A549 (cell line): ENCODE data around the gene ANKRD6. TPM values are rescaled to one million over a fixed set of nuclear protein-coding genes. Genes with fewer than 3 reads are reported as not detected.

ENCODE experiments used
- ATAC-seq, 2 experiments: fragments of 200-7000 bp in 1 of 2; fragments of >200 bp in 1 of 2; cut with Nextera tagmentation in 1 of 2; cut with Tn5 transposase in 1 of 2; 3 replicates each; pipeline versions ENCODE4 v1.8.0 to v1.9.1; 2018 to 2020; ENCODE audit warnings: mild to moderate bottlenecking in 1 of 2, moderate library complexity in 1 of 2
- CTCF ChIA-PET: fragments of 300-600 bp; sonication (Branson Sonifier 250); formaldehyde crosslinking; extraction: SDS; loops from one replicate; lab custom pipeline; 2021; ENCODE audit warnings: antibody characterized with exemption, inconsistent platforms; lab: Yijun Ruan, JAX
- POLR2A ChIA-PET: fragments of 350-600 bp; formaldehyde crosslinking; extraction: SDS; loops from one replicate; lab custom pipeline; 2021; ENCODE audit warnings: antibody characterized with exemption, inconsistent platforms; lab: Yijun Ruan, JAX
- DNase-seq, 2 experiments: peaks; one replicate each; pipeline versions ENCODE4 v3.0.0 to v3.0.0-alpha.2; 2011 to 2016; ENCODE audit warnings: low read depth in 1 of 2, low spot score in 1 of 2
- FAIRE-seq: peaks from 2 replicates; lab custom pipeline; 2011; peaks lifted over from hg19 to GRCh38; lab: Jason Lieb, UNC
- H3K27ac ChIP-seq, 2 experiments: fragments of >200 bp; sonication (Bioruptor Twin); formaldehyde crosslinking; 3 replicates each; pipeline ENCODE4 v1.5.1; 2016 to 2017
- H3K4me1 ChIP-seq: fragments of >200 bp; sonication (Bioruptor Twin); formaldehyde crosslinking; 3 replicates; pipeline ENCODE4 v1.6.1; 2016
- H3K4me2 ChIP-seq: fragments of >200 bp; sonication (Bioruptor Twin); formaldehyde crosslinking; 3 replicates; pipeline ENCODE4 v1.6.1; 2016
- H3K4me3 ChIP-seq: fragments of >200 bp; sonication (Bioruptor Twin); formaldehyde crosslinking; 3 replicates; pipeline ENCODE4 v1.5.1; 2016
- H3K9me3 ChIP-seq: fragments of >200 bp; sonication (Bioruptor Twin); formaldehyde crosslinking; 3 replicates; pipeline ENCODE4 v1.6.1; 2016
- CEBPB ChIP-seq, 2 experiments: fragments of >200 bp in 1 of 2; sonication (Bioruptor Twin) in 1 of 2; formaldehyde crosslinking in 1 of 2; IDR thresholded peaks; 2 replicates each; pipeline ENCODE4 v1.6.1; 2012 to 2016
- CHD2 ChIP-seq: fragments of 150-350 bp; IDR thresholded peaks from 2 replicates; pipeline ENCODE4 v1.6.1; 2014; ENCODE audit warnings: low read length; ENCODE audit not compliant: partially characterized antibody
- EHF ChIP-seq: fragments of 250-450 bp; sonication (Bioruptor Pico); IDR thresholded peaks from 2 replicates; pipeline ENCODE4 v1.5.0; 2020; ENCODE audit warnings: mild to moderate bottlenecking
- FOXS1 ChIP-seq: fragments of 250-450 bp; sonication (Bioruptor Pico); IDR thresholded peaks from 2 replicates; pipeline ENCODE4 v1.5.0; 2020; ENCODE audit warnings: mild to moderate bottlenecking, moderate library complexity
- JUN ChIP-seq, 2 experiments: fragments of >200 bp; sonication (Bioruptor Twin); formaldehyde crosslinking; IDR thresholded peaks; 2 replicates in 1 of 2; 3 replicates in 1 of 2; pipeline ENCODE4 v1.6.1; 2016 to 2017
- JUNB ChIP-seq: fragments of >200 bp; sonication (Bioruptor Twin); formaldehyde crosslinking; IDR thresholded peaks from 2 replicates; pipeline ENCODE4 v1.6.1; 2016
- MAFK ChIP-seq: fragments of 450-650 bp; IDR thresholded peaks from 2 replicates; pipeline ENCODE4 v1.6.1; 2014; ENCODE audit not compliant: partially characterized antibody
- POLR2A ChIP-seq: IDR thresholded peaks from 2 replicates; pipeline ENCODE4 v1.6.1; 2012; ENCODE audit warnings: mild to moderate bottlenecking, low read length
- POLR2AphosphoS2 ChIP-seq: conservative IDR thresholded peaks from 2 replicates; pipeline ENCODE4 v1.6.1; 2012; ENCODE audit warnings: low read length, improper control_type of control experiment, inconsistent platforms
- RAD21 ChIP-seq, 2 experiments: fragments of >200 bp in 1 of 2; sonication (Bioruptor Twin) in 1 of 2; formaldehyde crosslinking in 1 of 2; IDR thresholded peaks in 1 of 2; conservative IDR thresholded peaks in 1 of 2; 2 replicates in 1 of 2; 3 replicates in 1 of 2; pipeline ENCODE4 v1.6.1; 2012 to 2018; ENCODE audit warnings: inconsistent platforms in 1 of 2
- RFX5 ChIP-seq: fragments of 450-650 bp; IDR thresholded peaks from 2 replicates; pipeline ENCODE4 v1.7.1; 2014; ENCODE audit warnings: antibody characterized with exemption, mild to moderate bottlenecking, moderate library complexity
- SMC3 ChIP-seq: fragments of >200 bp; sonication (Bioruptor Twin); formaldehyde crosslinking; IDR thresholded peaks from 3 replicates; pipeline ENCODE4 v1.6.1; 2018; ENCODE audit warnings: inconsistent platforms
- ZC3H11A ChIP-seq: fragments of 450-650 bp; IDR thresholded peaks from 2 replicates; pipeline ENCODE4 v1.6.1; 2014; ENCODE audit warnings: antibody characterized with exemption, mild to moderate bottlenecking
- ZFP36 ChIP-seq: fragments of 450-650 bp; IDR thresholded peaks from 2 replicates; pipeline ENCODE4 v1.6.1; 2014; ENCODE audit warnings: borderline replicate concordance; ENCODE audit not compliant: partially characterized antibody
- ZNF302 ChIP-seq: fragments of 250-450 bp; sonication (Bioruptor Pico); IDR thresholded peaks from 2 replicates; pipeline ENCODE4 v1.9.0; 2021; ENCODE audit warnings: inconsistent platforms, mild to moderate bottlenecking, moderate library complexity
- ZSCAN20 ChIP-seq: fragments of 250-450 bp; sonication (Bioruptor Pico); IDR thresholded peaks from 2 replicates; pipeline ENCODE4 v1.8.0; 2022; ENCODE audit warnings: mild to moderate bottlenecking, moderate library complexity
- WGBS: methylation state at CpG from one replicate; pipeline ENCODE4 v1.1.6; 2017; ENCODE audit errors: missing lambda C conversion rate; 5-methylcytosine and 5-hydroxymethylcytosine counted together
- polyA minus RNA-seq: library from RNA; depleted of rRNA, polyadenylated mRNA; stranded (reverse); fragments of >200 nt; gene quantifications from 2 replicates; pipeline ENCODE4 v1.2.3, GENCODE V29; 2011; rRNA and poly(A)+ RNA removed
- polyA plus RNA-seq, 4 experiments: library from polyadenylated mRNA; depleted of rRNA in 3 of 4; stranded (reverse); fragments of >200 nt; fragmentation: RNase III in 1 of 4; extraction: RNeasy Plus Mini Kit Qiagen cat#74134 plus additional on column Dnase treatment in 1 of 4; gene quantifications; 2 replicates in 3 of 4; 3 replicates in 1 of 4; pipeline ENCODE4 v1.2.3, GENCODE V29; 2011 to 2017
- TF ChIP-seq, protein P1 (sequence below): fragments of >200 bp; sonication (Bioruptor Twin); formaldehyde crosslinking; IDR thresholded peaks from 2 replicates; pipeline ENCODE4 v1.6.1; 2016
- TF ChIP-seq, protein P2 (sequence below): fragments of >200 bp; sonication (Bioruptor Twin); formaldehyde crosslinking; IDR thresholded peaks from 3 replicates; pipeline ENCODE4 v1.5.1; 2016
- TF ChIP-seq, protein P3 (sequence below): fragments of 200-600 bp; sonication (generic); IDR thresholded peaks from 2 replicates; pipeline ENCODE4 v1.6.1; 2016; ENCODE audit warnings: antibody characterized with exemption, mild to moderate bottlenecking, moderate library complexity
- TF ChIP-seq, protein P4 (sequence below): IDR thresholded peaks from 2 replicates; pipeline ENCODE4 v1.6.1; 2012; ENCODE audit warnings: low read depth, borderline replicate concordance
- TF ChIP-seq, protein P5 (sequence below): fragments of 250-450 bp; sonication (Bioruptor Pico); IDR thresholded peaks from 2 replicates; pipeline ENCODE4 v1.5.0; 2021; ENCODE audit warnings: mild to moderate bottlenecking, moderate library complexity, borderline replicate concordance
- TF ChIP-seq, protein P6 (sequence below): IDR thresholded peaks from 2 replicates; pipeline ENCODE4 v1.6.1; 2012
- TF ChIP-seq, protein P7 (sequence below): fragments of 250-450 bp; sonication (Bioruptor Pico); IDR thresholded peaks from 2 replicates; pipeline ENCODE4 v1.5.0; 2020; ENCODE audit warnings: low read depth, mild to moderate bottlenecking, moderate library complexity

ANKRD6 gene
- 2.9 and 3.6 TPM in 2 replicates for polyA plus RNA-seq (2011; rRNA removed)
- polyA plus RNA-seq (2012; cell fraction: cytosol; rRNA removed), result 1.4 and 2.1 TPM in 2 replicates
- polyA plus RNA-seq (2012; cell fraction: nucleus; rRNA removed), result 3.1 and 3.6 TPM in 2 replicates
- polyA plus RNA-seq (2017; fragmentation: RNase III; extraction: RNeasy Plus Mini Kit Qiagen cat#74134 plus additional on column Dnase treatment), result 2.1 to 2.5 TPM (median 2.2 TPM) in 3 replicates
- 4.1 and 6.4 TPM in 2 replicates for polyA minus RNA-seq

DNA sequence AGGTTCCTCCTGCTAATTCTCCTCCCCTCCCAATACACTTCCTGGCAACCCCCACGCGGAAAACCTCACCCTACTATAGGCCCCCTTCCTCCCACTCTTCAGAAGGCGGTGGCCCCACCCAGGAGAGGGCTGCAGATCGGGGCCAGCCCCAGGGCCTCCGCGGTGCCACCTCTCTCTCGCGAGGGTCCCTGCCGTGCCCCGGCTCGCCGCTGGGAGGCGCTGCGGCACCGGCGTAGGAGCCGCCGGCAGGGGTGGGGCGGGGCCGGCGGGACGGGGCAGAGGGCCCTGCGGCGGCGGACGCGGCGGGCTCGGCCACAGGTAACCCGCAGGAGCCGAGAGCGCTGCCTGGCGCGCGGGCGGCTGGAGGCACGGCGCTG is at the start of gene ANKRD6:
ANKRD6 (plus strand) TSS at position 278 of the 377 bp plus-strand sequence. CDS start 133,825 bp downstream, outside the sequence.
- ATAC-seq (peak; percentile 96 to 97), FAIRE-seq (no peak), DNase-seq (peak; percentile 39 to 46)
- H3K4me3 ChIP-seq, result peak within 1 kb of the TSS; percentile 84
- peak within 1 kb of the TSS; percentile 94 for H3K4me2 ChIP-seq
- peak within 1 kb of the TSS; percentile 75 to 88 for H3K27ac ChIP-seq
- ChIA-PET POLR2A (no interaction called here), CTCF (interaction anchor here (0.6 to 2.4 kb wide), 19 partner anchors 9 to 360 kb away, joined by 3 to 19 read pairs (median 4); no protein-coding TSS in a partner anchor)
- no peaks in the 10 kb centered on the region for H3K4me1 ChIP-seq
- 6% methylated on average over 2 of the region's 38 CpGs for WGBS
- TF ChIP-seq JUNB (no peak), POLR2AphosphoS2 (no peak), MAFK (no peak), POLR2A (no peak), EHF (no peak), CHD2 (peak; percentile 63), FOXS1 (CRISPR knock-in tag) (no peak), SMC3 (peak; percentile 78), ZNF302 (CRISPR knock-in tag) (no peak), JUN (IDR thresholded peaks at IDR 0.05) (no peak), RAD21 (conservative IDR thresholded peaks at IDR 0.05 in 1 of 2, IDR thresholded peaks at IDR 0.05 in 1 of 2) (peak; percentile 67 to 90), ZFP36 (no peak), RFX5 (no peak), ZSCAN20 (CRISPR knock-in tag) (no peak), CEBPB (IDR thresholded peaks at IDR 0.05) (no peak), ZC3H11A (no peak)
- TF ChIP-seq, protein P1, sequence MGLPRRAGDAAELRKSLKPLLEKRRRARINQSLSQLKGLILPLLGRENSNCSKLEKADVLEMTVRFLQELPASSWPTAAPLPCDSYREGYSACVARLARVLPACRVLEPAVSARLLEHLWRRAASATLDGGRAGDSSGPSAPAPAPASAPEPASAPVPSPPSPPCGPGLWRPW, result no peak
- TF ChIP-seq, protein P2, sequence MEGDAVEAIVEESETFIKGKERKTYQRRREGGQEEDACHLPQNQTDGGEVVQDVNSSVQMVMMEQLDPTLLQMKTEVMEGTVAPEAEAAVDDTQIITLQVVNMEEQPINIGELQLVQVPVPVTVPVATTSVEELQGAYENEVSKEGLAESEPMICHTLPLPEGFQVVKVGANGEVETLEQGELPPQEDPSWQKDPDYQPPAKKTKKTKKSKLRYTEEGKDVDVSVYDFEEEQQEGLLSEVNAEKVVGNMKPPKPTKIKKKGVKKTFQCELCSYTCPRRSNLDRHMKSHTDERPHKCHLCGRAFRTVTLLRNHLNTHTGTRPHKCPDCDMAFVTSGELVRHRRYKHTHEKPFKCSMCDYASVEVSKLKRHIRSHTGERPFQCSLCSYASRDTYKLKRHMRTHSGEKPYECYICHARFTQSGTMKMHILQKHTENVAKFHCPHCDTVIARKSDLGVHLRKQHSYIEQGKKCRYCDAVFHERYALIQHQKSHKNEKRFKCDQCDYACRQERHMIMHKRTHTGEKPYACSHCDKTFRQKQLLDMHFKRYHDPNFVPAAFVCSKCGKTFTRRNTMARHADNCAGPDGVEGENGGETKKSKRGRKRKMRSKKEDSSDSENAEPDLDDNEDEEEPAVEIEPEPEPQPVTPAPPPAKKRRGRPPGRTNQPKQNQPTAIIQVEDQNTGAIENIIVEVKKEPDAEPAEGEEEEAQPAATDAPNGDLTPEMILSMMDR, result peak; percentile 87
- TF ChIP-seq, protein P3, sequence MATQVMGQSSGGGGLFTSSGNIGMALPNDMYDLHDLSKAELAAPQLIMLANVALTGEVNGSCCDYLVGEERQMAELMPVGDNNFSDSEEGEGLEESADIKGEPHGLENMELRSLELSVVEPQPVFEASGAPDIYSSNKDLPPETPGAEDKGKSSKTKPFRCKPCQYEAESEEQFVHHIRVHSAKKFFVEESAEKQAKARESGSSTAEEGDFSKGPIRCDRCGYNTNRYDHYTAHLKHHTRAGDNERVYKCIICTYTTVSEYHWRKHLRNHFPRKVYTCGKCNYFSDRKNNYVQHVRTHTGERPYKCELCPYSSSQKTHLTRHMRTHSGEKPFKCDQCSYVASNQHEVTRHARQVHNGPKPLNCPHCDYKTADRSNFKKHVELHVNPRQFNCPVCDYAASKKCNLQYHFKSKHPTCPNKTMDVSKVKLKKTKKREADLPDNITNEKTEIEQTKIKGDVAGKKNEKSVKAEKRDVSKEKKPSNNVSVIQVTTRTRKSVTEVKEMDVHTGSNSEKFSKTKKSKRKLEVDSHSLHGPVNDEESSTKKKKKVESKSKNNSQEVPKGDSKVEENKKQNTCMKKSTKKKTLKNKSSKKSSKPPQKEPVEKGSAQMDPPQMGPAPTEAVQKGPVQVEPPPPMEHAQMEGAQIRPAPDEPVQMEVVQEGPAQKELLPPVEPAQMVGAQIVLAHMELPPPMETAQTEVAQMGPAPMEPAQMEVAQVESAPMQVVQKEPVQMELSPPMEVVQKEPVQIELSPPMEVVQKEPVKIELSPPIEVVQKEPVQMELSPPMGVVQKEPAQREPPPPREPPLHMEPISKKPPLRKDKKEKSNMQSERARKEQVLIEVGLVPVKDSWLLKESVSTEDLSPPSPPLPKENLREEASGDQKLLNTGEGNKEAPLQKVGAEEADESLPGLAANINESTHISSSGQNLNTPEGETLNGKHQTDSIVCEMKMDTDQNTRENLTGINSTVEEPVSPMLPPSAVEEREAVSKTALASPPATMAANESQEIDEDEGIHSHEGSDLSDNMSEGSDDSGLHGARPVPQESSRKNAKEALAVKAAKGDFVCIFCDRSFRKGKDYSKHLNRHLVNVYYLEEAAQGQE, result peak; percentile 57
- TF ChIP-seq, protein P4, sequence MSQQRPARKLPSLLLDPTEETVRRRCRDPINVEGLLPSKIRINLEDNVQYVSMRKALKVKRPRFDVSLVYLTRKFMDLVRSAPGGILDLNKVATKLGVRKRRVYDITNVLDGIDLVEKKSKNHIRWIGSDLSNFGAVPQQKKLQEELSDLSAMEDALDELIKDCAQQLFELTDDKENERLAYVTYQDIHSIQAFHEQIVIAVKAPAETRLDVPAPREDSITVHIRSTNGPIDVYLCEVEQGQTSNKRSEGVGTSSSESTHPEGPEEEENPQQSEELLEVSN, result no peak
- TF ChIP-seq, protein P5, sequence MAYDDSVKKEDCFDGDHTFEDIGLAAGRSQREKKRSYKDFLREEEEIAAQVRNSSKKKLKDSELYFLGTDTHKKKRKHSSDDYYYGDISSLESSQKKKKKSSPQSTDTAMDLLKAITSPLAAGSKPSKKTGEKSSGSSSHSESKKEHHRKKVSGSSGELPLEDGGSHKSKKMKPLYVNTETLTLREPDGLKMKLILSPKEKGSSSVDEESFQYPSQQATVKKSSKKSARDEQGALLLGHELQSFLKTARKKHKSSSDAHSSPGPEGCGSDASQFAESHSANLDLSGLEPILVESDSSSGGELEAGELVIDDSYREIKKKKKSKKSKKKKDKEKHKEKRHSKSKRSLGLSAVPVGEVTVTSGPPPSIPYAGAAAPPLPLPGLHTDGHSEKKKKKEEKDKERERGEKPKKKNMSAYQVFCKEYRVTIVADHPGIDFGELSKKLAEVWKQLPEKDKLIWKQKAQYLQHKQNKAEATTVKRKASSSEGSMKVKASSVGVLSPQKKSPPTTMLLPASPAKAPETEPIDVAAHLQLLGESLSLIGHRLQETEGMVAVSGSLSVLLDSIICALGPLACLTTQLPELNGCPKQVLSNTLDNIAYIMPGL, result no peak
- TF ChIP-seq, protein P6, sequence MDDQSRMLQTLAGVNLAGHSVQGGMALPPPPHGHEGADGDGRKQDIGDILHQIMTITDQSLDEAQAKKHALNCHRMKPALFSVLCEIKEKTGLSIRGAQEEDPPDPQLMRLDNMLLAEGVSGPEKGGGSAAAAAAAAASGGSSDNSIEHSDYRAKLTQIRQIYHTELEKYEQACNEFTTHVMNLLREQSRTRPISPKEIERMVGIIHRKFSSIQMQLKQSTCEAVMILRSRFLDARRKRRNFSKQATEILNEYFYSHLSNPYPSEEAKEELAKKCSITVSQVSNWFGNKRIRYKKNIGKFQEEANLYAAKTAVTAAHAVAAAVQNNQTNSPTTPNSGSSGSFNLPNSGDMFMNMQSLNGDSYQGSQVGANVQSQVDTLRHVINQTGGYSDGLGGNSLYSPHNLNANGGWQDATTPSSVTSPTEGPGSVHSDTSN, result no peak
- TF ChIP-seq, protein P7, sequence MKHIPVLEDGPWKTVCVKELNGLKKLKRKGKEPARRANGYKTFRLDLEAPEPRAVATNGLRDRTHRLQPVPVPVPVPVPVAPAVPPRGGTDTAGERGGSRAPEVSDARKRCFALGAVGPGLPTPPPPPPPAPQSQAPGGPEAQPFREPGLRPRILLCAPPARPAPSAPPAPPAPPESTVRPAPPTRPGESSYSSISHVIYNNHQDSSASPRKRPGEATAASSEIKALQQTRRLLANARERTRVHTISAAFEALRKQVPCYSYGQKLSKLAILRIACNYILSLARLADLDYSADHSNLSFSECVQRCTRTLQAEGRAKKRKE (CRISPR knock-in tag), result no peak
- no peaks in the 10 kb centered on the region for H3K9me3 ChIP-seq
